Fibroblast of lung (primary cell): ENCODE results near the gene DARS1.

ENCODE experiments used
- CTCF ChIP-seq, 2 donors: IDR thresholded peaks in 1 of 2; conservative IDR thresholded peaks in 1 of 2; 1 replicate in 1 of 2; 2 replicates in 1 of 2; pipeline ENCODE4 v1.5.1; 2011 to 2012; ENCODE audit warnings: low read length in 2 of 2, control low read depth in 1 of 2, inconsistent platforms in 1 of 2, low read depth in 1 of 2, mild to moderate bottlenecking in 1 of 2
- EZH2 ChIP-seq: IDR thresholded peaks from 2 replicates; pipeline ENCODE4 v1.5.1; 2012; ENCODE audit warnings: low read length, control low read depth, mild to moderate bottlenecking; ENCODE audit errors: missing control alignments

GRCh38 chr2:135890835-135891234 is 94.6 kb downstream of the DARS1 start:
- TF ChIP-seq CTCF (conservative IDR thresholded peaks at IDR 0.05 in 1 of 2, IDR thresholded peaks at IDR 0.05 in 1 of 2; ENCODE audit: low read depth in 1 of 2, low read length in 2 of 2) (no peak), EZH2 (no peak)
